Neural progenitor cell (in vitro differentiated cells): ENCODE measurements around the gene MEGF9.

Source experiments
- EZH2 ChIP-seq: fragments of 200-600 bp; sonication (generic); IDR thresholded peaks from 2 replicates; pipeline ENCODE4 v1.6.1; 2017; ENCODE audit warnings: antibody characterized with exemption, mild to moderate bottlenecking, moderate library complexity
- EZH2phosphoT487 ChIP-seq: fragments of 200-600 bp; sonication (generic); IDR thresholded peaks from 2 replicates; pipeline ENCODE4 v1.6.1; 2017; ENCODE audit warnings: antibody characterized with exemption
- TF ChIP-seq, protein P1 (sequence below): fragments of 200-600 bp; sonication (generic); IDR thresholded peaks from 2 replicates; pipeline ENCODE4 v1.5.1; 2017; ENCODE audit warnings: antibody characterized with exemption, mild to moderate bottlenecking

- TF ChIP-seq, protein P1, sequence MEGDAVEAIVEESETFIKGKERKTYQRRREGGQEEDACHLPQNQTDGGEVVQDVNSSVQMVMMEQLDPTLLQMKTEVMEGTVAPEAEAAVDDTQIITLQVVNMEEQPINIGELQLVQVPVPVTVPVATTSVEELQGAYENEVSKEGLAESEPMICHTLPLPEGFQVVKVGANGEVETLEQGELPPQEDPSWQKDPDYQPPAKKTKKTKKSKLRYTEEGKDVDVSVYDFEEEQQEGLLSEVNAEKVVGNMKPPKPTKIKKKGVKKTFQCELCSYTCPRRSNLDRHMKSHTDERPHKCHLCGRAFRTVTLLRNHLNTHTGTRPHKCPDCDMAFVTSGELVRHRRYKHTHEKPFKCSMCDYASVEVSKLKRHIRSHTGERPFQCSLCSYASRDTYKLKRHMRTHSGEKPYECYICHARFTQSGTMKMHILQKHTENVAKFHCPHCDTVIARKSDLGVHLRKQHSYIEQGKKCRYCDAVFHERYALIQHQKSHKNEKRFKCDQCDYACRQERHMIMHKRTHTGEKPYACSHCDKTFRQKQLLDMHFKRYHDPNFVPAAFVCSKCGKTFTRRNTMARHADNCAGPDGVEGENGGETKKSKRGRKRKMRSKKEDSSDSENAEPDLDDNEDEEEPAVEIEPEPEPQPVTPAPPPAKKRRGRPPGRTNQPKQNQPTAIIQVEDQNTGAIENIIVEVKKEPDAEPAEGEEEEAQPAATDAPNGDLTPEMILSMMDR, result no peak
- no peak for TF ChIP-seq EZH2
- TF ChIP-seq EZH2phosphoT487, result no peak
Measured at GRCh38 chr9:120696551-120697230, 17.6 kb downstream of the MEGF9 start.
